GM18868 (cell line): ENCODE results near the gene TBC1D8.
A peak's percentile ranks its signal among the peaks of the same experiment; 100 is the strongest.
"Not testable (repeated sequence)": the region's sequence is repeated elsewhere in the genome, so short reads cannot be mapped to it uniquely, and the experiment has no call there.

Experiments
- ATAC-seq: cut with Tn5 transposase; IDR thresholded peaks from one replicate; pipeline ENCODE4 v1.9.1; 2021; ENCODE audit warnings: mild to moderate bottlenecking, moderate library complexity; ENCODE audit not compliant: unreplicated experiment

The TBC1D8 gene

GRCh38 chr2:101080211-101081068, 70.7 kb downstream of the TBC1D8 start:
- ATAC-seq = no peak

GRCh38 chr2:101076581-101076980, 74.6 kb downstream of the TBC1D8 start:
- ATAC-seq = no peak

- ATAC-seq = peak; percentile 77
Observed at GRCh38 chr2:101064868-101065549, 86.2 kb downstream of the TBC1D8 start.

- peak; percentile 27 for ATAC-seq
Observed at GRCh38 chr2:101064505-101064867, 86.7 kb downstream of the TBC1D8 start.

GRCh38 chr2:101064125-101064502, 87.1 kb downstream of the TBC1D8 start:
- ATAC-seq = no peak

GRCh38 chr2:101063352-101064124, 87.6 kb downstream of the TBC1D8 start:
- ATAC-seq = peak; percentile 38

GRCh38 chr2:101058386-101058785, 92.8 kb downstream of the TBC1D8 start:
- no peak for ATAC-seq

- ATAC-seq = no peak
Observed at GRCh38 chr2:101057051-101057933, 93.9 kb downstream of the TBC1D8 start.

GRCh38 chr2:101053117-101053516, 98.1 kb downstream of the TBC1D8 start:
- ATAC-seq = no peak

- ATAC-seq = no peak
Observed at GRCh38 chr2:101052147-101052546, 99.0 kb downstream of the TBC1D8 start.

- not testable (repeated sequence) for ATAC-seq
Observed at GRCh38 chr2:101050886-101051285, 100.3 kb downstream of the TBC1D8 start.

- no peak for ATAC-seq
Observed at GRCh38 chr2:101048756-101049155, 102.4 kb downstream of the TBC1D8 start.

- no peak for ATAC-seq
Observed at GRCh38 chr2:101047774-101048173, 103.4 kb downstream of the TBC1D8 start.

- no peak for ATAC-seq
Observed at GRCh38 chr2:101047075-101047766, 104.0 kb downstream of the TBC1D8 start.

GRCh38 chr2:101045330-101045729, 105.9 kb downstream of the TBC1D8 start:
- no peak for ATAC-seq

GRCh38 chr2:101041413-101041812, 109.8 kb downstream of the TBC1D8 start:
- ATAC-seq = no peak

- no peak for ATAC-seq
Observed at GRCh38 chr2:101040761-101041160, 110.4 kb downstream of the TBC1D8 start.

- ATAC-seq = no peak
Observed at GRCh38 chr2:101040072-101040471, 111.1 kb downstream of the TBC1D8 start.

- no peak for ATAC-seq
Observed at GRCh38 chr2:101038455-101039255, 112.5 kb downstream of the TBC1D8 start.
